GM13977 (cell line): ENCODE data around the gene RRP15.

ENCODE experiments used
- DNase-seq: peaks from one replicate; pipeline ENCODE4 v3.0.0; 2012; ENCODE audit warnings: low spot score
- CTCF ChIP-seq: IDR thresholded peaks from 2 replicates; pipeline ENCODE4 v1.5.1; 2012; ENCODE audit warnings: mild to moderate bottlenecking, control low read depth; ENCODE audit not compliant: insufficient read depth; ENCODE audit errors: extremely low read depth, missing control alignments
- in situ Hi-C: fragments of 300-500 bp; cut with MboI; formaldehyde crosslinking; loops from one replicate; pipeline ENCODE4 v1.12.0; 2022; ENCODE audit warnings: low sequenced_read_pairs, low pct_unique_long_range_greater_than_20kb, mixed read lengths, inconsistent platforms; ENCODE audit not compliant: unreplicated experiment

RRP15 gene

GRCh38 chr1:218284917-218285635, at the start of gene RRP15:
Gene RRP15 (plus strand): TSS chr1:218285293. CDS start chr1:218285317, 24 bp downstream.
- TF ChIP-seq CTCF: no peak
- DNase-seq: peak; percentile 86
- in situ Hi-C loops: no loop called here

- no peak for DNase-seq
- no peak for TF ChIP-seq CTCF
- in situ Hi-C loops: no loop called here
Measured at GRCh38 chr1:218242171-218242570, 42.9 kb upstream of the RRP15 start.

- DNase-seq: no peak
- TF ChIP-seq CTCF: no peak
- in situ Hi-C loops: no loop called here
Measured at GRCh38 chr1:218247339-218247738, 37.8 kb upstream of the RRP15 start.

GRCh38 chr1:218249338-218250140, 35.6 kb upstream of the RRP15 start:
- no peak for DNase-seq
- in situ Hi-C loops: no loop called here
- no peak for TF ChIP-seq CTCF

GRCh38 chr1:218250492-218250891, 34.6 kb upstream of the RRP15 start:
- no peak for DNase-seq
- no peak for TF ChIP-seq CTCF
- in situ Hi-C loops: no loop called here

GRCh38 chr1:218254296-218254946, 30.7 kb upstream of the RRP15 start:
- TF ChIP-seq CTCF: no peak
- in situ Hi-C loops: no loop called here
- DNase-seq: no peak
